ENCODE results near the gene TMEM53.

- TF ChIP-seq EZH2 (IDR thresholded peaks at IDR 0.05) (no peak), POLR2AphosphoS5 (IDR thresholded peaks at IDR 0.05; ENCODE audit: borderline replicate concordance, low read depth, low read length) (no peak), FOXP2 (optimal IDR thresholded peaks at IDR 0.05; ENCODE audit: control extremely low read depth, extremely low read length, insufficient read depth) (no peak)
Observed at GRCh38 chr1:44705938-44706337, 31.7 kb upstream of the TMEM53 start.
